A549 (cell line): ENCODE results near the gene GALNT12. TPM values are rescaled to one million over a fixed set of nuclear protein-coding genes. Genes with fewer than 3 reads are reported as not detected.

Experiments used
- ATAC-seq, 2 experiments: fragments of 200-7000 bp in 1 of 2; fragments of >200 bp in 1 of 2; cut with Nextera tagmentation in 1 of 2; cut with Tn5 transposase in 1 of 2; 3 replicates each; pipeline versions ENCODE4 v1.8.0 to v1.9.1; 2018 to 2020; ENCODE audit warnings: mild to moderate bottlenecking in 1 of 2, moderate library complexity in 1 of 2
- CTCF ChIA-PET: fragments of 300-600 bp; sonication (Branson Sonifier 250); formaldehyde crosslinking; extraction: SDS; loops from one replicate; lab custom pipeline; 2021; ENCODE audit warnings: antibody characterized with exemption, inconsistent platforms; lab: Yijun Ruan, JAX
- POLR2A ChIA-PET: fragments of 350-600 bp; formaldehyde crosslinking; extraction: SDS; loops from one replicate; lab custom pipeline; 2021; ENCODE audit warnings: antibody characterized with exemption, inconsistent platforms; lab: Yijun Ruan, JAX
- DNase-seq, 2 experiments: peaks; one replicate each; pipeline versions ENCODE4 v3.0.0 to v3.0.0-alpha.2; 2011 to 2016; ENCODE audit warnings: low read depth in 1 of 2, low spot score in 1 of 2
- FAIRE-seq: peaks from 2 replicates; lab custom pipeline; 2011; peaks lifted over from hg19 to GRCh38; lab: Jason Lieb, UNC
- H3K27ac ChIP-seq, 2 experiments: fragments of >200 bp; sonication (Bioruptor Twin); formaldehyde crosslinking; 3 replicates each; pipeline ENCODE4 v1.5.1; 2016 to 2017
- H3K4me1 ChIP-seq: fragments of >200 bp; sonication (Bioruptor Twin); formaldehyde crosslinking; 3 replicates; pipeline ENCODE4 v1.6.1; 2016
- H3K4me2 ChIP-seq: fragments of >200 bp; sonication (Bioruptor Twin); formaldehyde crosslinking; 3 replicates; pipeline ENCODE4 v1.6.1; 2016
- H3K4me3 ChIP-seq: fragments of >200 bp; sonication (Bioruptor Twin); formaldehyde crosslinking; 3 replicates; pipeline ENCODE4 v1.5.1; 2016
- H3K9me3 ChIP-seq: fragments of >200 bp; sonication (Bioruptor Twin); formaldehyde crosslinking; 3 replicates; pipeline ENCODE4 v1.6.1; 2016
- CBX8 ChIP-seq: fragments of 200-600 bp; sonication (generic); IDR thresholded peaks from 2 replicates; pipeline ENCODE4 v1.6.1; 2016
- CHD2 ChIP-seq: fragments of 150-350 bp; IDR thresholded peaks from 2 replicates; pipeline ENCODE4 v1.6.1; 2014; ENCODE audit warnings: low read length; ENCODE audit not compliant: partially characterized antibody
- CHD4 ChIP-seq: fragments of 200-600 bp; sonication (generic); IDR thresholded peaks from 2 replicates; pipeline ENCODE4 v1.6.1; 2016; ENCODE audit warnings: antibody characterized with exemption, mild to moderate bottlenecking, borderline replicate concordance
- E2F6 ChIP-seq: IDR thresholded peaks from 2 replicates; pipeline ENCODE4 v1.6.1; 2012; ENCODE audit warnings: low read depth, borderline replicate concordance
- ELK1 ChIP-seq: fragments of 150-350 bp; IDR thresholded peaks from 2 replicates; pipeline ENCODE4 v1.6.1; 2014; ENCODE audit warnings: low read depth, mild to moderate bottlenecking, low read length
- EP300 ChIP-seq, 2 experiments: fragments of >200 bp; sonication (Bioruptor Twin); formaldehyde crosslinking; IDR thresholded peaks; 2 replicates in 1 of 2; 3 replicates in 1 of 2; pipeline ENCODE4 v1.6.1; 2016 to 2017
- GATA3 ChIP-seq: IDR thresholded peaks from 2 replicates; pipeline ENCODE4 v1.6.1; 2012; ENCODE audit warnings: borderline replicate concordance
- HDAC2 ChIP-seq: fragments of 200-600 bp; sonication (generic); IDR thresholded peaks from 2 replicates; pipeline ENCODE4 v1.6.1; 2016
- JUN ChIP-seq, 2 experiments: fragments of >200 bp; sonication (Bioruptor Twin); formaldehyde crosslinking; IDR thresholded peaks; 2 replicates in 1 of 2; 3 replicates in 1 of 2; pipeline ENCODE4 v1.6.1; 2016 to 2017
- MAZ ChIP-seq: fragments of 150-350 bp; IDR thresholded peaks from 2 replicates; pipeline ENCODE4 v1.6.1; 2014; ENCODE audit warnings: antibody characterized with exemption, low read depth, low read length, borderline replicate concordance
- MYC ChIP-seq: IDR thresholded peaks from 2 replicates; pipeline ENCODE4 v1.6.1; 2012; ENCODE audit warnings: mild to moderate bottlenecking, inconsistent platforms, low read length, improper control_type of control experiment, borderline replicate concordance
- PBX3 ChIP-seq: IDR thresholded peaks from 2 replicates; pipeline ENCODE4 v1.6.1; 2012
- PHF8 ChIP-seq: fragments of 200-600 bp; sonication (generic); IDR thresholded peaks from 2 replicates; pipeline ENCODE4 v1.6.1; 2016; ENCODE audit warnings: low read depth, mild to moderate bottlenecking, antibody characterized with exemption, moderate library complexity, borderline replicate concordance
- POLR2A ChIP-seq: IDR thresholded peaks from 2 replicates; pipeline ENCODE4 v1.6.1; 2012; ENCODE audit warnings: mild to moderate bottlenecking, low read length
- RAD21 ChIP-seq, 2 experiments: fragments of >200 bp in 1 of 2; sonication (Bioruptor Twin) in 1 of 2; formaldehyde crosslinking in 1 of 2; IDR thresholded peaks in 1 of 2; conservative IDR thresholded peaks in 1 of 2; 2 replicates in 1 of 2; 3 replicates in 1 of 2; pipeline ENCODE4 v1.6.1; 2012 to 2018; ENCODE audit warnings: inconsistent platforms in 1 of 2
- RCOR1 ChIP-seq: fragments of 150-350 bp; IDR thresholded peaks from 2 replicates; pipeline ENCODE4 v1.6.1; 2014; ENCODE audit warnings: antibody characterized with exemption, low read length, low read depth
- TFCP2L1 ChIP-seq: fragments of 250-450 bp; sonication (Bioruptor Pico); IDR thresholded peaks from 2 replicates; pipeline ENCODE4 v1.5.0; 2021; ENCODE audit warnings: mild to moderate bottlenecking
- ZFP36 ChIP-seq: fragments of 450-650 bp; IDR thresholded peaks from 2 replicates; pipeline ENCODE4 v1.6.1; 2014; ENCODE audit warnings: borderline replicate concordance; ENCODE audit not compliant: partially characterized antibody
- ZNF302 ChIP-seq: fragments of 250-450 bp; sonication (Bioruptor Pico); IDR thresholded peaks from 2 replicates; pipeline ENCODE4 v1.9.0; 2021; ENCODE audit warnings: inconsistent platforms, mild to moderate bottlenecking, moderate library complexity
- WGBS: methylation state at CpG from one replicate; pipeline ENCODE4 v1.1.6; 2017; ENCODE audit errors: missing lambda C conversion rate; 5-methylcytosine and 5-hydroxymethylcytosine counted together
- polyA plus RNA-seq, 4 experiments: library from polyadenylated mRNA; depleted of rRNA in 3 of 4; stranded (reverse); fragments of >200 nt; fragmentation: RNase III in 1 of 4; extraction: RNeasy Plus Mini Kit Qiagen cat#74134 plus additional on column Dnase treatment in 1 of 4; gene quantifications; 2 replicates in 3 of 4; 3 replicates in 1 of 4; pipeline ENCODE4 v1.2.3, GENCODE V29; 2011 to 2017
- TF ChIP-seq, protein P1 (sequence below): IDR thresholded peaks from 2 replicates; pipeline ENCODE4 v1.6.1; 2012
- TF ChIP-seq, protein P2 (sequence below): fragments of 200-600 bp; sonication (generic); IDR thresholded peaks from 2 replicates; pipeline ENCODE4 v1.6.1; 2016; ENCODE audit warnings: antibody characterized with exemption, mild to moderate bottlenecking, moderate library complexity
- TF ChIP-seq, protein P3 (sequence below): fragments of 250-450 bp; sonication (Bioruptor Pico); IDR thresholded peaks from 2 replicates; pipeline ENCODE4 v1.5.0; 2021; ENCODE audit warnings: mild to moderate bottlenecking, moderate library complexity, borderline replicate concordance

Gene GALNT12
- polyA plus RNA-seq, 2 of the 4 experiments (the other 2 are of a cell fraction) = 3.2 to 7.3 TPM

DNA sequence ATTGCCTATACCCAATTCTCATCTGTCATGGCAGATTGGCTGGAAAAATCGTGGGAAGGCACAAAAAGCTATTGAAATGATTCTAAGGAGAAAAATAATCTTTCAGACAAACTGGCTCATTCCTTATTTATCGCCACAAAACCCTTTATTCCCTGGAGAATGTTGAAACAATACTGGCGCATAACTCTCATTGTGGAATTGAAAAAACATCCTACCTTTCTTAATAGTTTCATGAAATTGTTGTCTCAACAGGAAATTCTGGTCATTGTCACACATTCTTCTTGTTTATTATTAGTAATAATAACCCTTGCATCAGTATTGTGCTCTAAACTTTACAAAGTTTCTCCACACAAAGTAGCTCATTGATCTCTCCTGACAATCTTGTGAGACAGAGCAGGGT is 87.3 kb downstream of the GALNT12 start:
- ATAC-seq (no peak), FAIRE-seq (no peak)

GRCh38 chr9:98896632-98897031 is 89.2 kb downstream of the GALNT12 start:
- Histone ChIP-seq H3K4me3 (no peak overlapping the region), H3K27ac (no peak overlapping the region), H3K4me2 (no peak overlapping the region), H3K4me1 (no peaks in the 10 kb centered on the region), H3K9me3 (peaks cover 30% of the 10 kb centered on the region; the same call in 2 of the 3 replicates)
- CTCF ChIA-PET = interaction anchor here (1.1 kb wide), 1 partner anchor 16 kb away, joined by 4 read pairs; no protein-coding TSS in a partner anchor
- TF ChIP-seq MYC = no peak
- TF ChIP-seq, protein P1, sequence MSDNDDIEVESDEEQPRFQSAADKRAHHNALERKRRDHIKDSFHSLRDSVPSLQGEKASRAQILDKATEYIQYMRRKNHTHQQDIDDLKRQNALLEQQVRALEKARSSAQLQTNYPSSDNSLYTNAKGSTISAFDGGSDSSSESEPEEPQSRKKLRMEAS = no peak
- WGBS = 14% methylated on average over 2 of the region's 2 CpGs
- DNase-seq (no peak), FAIRE-seq (no peak), ATAC-seq (no peak)
- POLR2A ChIA-PET = no interaction called here

More for the DNA sequence above, 87.3 kb downstream of the GALNT12 start:
- Histone ChIP-seq H3K4me3 (no peak overlapping the region), H3K27ac (no peak overlapping the region), H3K4me1 (no peaks in the 10 kb centered on the region), H3K9me3 (peaks cover 30% of the 10 kb centered on the region; the same call in 2 of the 3 replicates), H3K4me2 (no peak overlapping the region)
- ChIA-PET POLR2A (no interaction called here), CTCF (interaction anchor here (1.7 kb wide), 1 partner anchor 34 kb away, joined by 5 read pairs; no protein-coding TSS in a partner anchor)
- DNase-seq = no peak
- WGBS = 54% methylated on average over 3 of the region's 3 CpGs
- TF ChIP-seq GATA3 (no peak), POLR2A (no peak), PHF8 (no peak), EP300 (IDR thresholded peaks at IDR 0.05) (no peak), PBX3 (no peak), MYC (no peak), RAD21 (conservative IDR thresholded peaks at IDR 0.05 in 1 of 2, IDR thresholded peaks at IDR 0.05 in 1 of 2) (no peak), RCOR1 (no peak), CBX8 (no peak), E2F6 (no peak)

DNA sequence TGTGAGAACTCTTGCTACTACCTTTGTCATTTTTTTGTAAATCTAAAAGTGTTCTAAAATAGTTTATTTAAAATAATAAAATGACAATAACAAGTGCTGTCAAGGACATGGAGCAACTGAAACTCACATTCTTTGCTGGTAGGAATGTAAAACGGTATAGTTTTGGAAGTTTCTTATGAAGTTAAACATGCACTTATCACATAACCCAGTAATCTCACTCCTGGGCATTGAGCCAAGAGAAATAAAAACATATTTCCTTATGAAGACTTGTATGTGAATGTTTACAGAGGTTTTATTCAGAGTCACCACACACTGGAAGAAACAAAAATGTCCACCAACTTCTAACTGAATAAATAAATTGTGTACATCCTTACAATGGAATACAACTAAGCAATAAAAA is 90.3 kb downstream of the GALNT12 start:
- DNase-seq = no peak
- WGBS = 2% methylated on average over 1 of the region's 1 CpG
- Histone ChIP-seq H3K4me1 (no peaks in the 10 kb centered on the region), H3K9me3 (peaks cover 30% of the 10 kb centered on the region; the same call in 2 of the 3 replicates), H3K27ac (no peak overlapping the region), H3K4me2 (no peak overlapping the region), H3K4me3 (no peak overlapping the region)
- no peak for TF ChIP-seq MYC
- TF ChIP-seq MAZ = no peak
- no peak for TF ChIP-seq CHD4
- TF ChIP-seq ZNF302 (CRISPR knock-in tag) = no peak
- TF ChIP-seq ZFP36 = no peak
- TF ChIP-seq, protein P2, sequence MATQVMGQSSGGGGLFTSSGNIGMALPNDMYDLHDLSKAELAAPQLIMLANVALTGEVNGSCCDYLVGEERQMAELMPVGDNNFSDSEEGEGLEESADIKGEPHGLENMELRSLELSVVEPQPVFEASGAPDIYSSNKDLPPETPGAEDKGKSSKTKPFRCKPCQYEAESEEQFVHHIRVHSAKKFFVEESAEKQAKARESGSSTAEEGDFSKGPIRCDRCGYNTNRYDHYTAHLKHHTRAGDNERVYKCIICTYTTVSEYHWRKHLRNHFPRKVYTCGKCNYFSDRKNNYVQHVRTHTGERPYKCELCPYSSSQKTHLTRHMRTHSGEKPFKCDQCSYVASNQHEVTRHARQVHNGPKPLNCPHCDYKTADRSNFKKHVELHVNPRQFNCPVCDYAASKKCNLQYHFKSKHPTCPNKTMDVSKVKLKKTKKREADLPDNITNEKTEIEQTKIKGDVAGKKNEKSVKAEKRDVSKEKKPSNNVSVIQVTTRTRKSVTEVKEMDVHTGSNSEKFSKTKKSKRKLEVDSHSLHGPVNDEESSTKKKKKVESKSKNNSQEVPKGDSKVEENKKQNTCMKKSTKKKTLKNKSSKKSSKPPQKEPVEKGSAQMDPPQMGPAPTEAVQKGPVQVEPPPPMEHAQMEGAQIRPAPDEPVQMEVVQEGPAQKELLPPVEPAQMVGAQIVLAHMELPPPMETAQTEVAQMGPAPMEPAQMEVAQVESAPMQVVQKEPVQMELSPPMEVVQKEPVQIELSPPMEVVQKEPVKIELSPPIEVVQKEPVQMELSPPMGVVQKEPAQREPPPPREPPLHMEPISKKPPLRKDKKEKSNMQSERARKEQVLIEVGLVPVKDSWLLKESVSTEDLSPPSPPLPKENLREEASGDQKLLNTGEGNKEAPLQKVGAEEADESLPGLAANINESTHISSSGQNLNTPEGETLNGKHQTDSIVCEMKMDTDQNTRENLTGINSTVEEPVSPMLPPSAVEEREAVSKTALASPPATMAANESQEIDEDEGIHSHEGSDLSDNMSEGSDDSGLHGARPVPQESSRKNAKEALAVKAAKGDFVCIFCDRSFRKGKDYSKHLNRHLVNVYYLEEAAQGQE = no peak
- TF ChIP-seq, protein P3, sequence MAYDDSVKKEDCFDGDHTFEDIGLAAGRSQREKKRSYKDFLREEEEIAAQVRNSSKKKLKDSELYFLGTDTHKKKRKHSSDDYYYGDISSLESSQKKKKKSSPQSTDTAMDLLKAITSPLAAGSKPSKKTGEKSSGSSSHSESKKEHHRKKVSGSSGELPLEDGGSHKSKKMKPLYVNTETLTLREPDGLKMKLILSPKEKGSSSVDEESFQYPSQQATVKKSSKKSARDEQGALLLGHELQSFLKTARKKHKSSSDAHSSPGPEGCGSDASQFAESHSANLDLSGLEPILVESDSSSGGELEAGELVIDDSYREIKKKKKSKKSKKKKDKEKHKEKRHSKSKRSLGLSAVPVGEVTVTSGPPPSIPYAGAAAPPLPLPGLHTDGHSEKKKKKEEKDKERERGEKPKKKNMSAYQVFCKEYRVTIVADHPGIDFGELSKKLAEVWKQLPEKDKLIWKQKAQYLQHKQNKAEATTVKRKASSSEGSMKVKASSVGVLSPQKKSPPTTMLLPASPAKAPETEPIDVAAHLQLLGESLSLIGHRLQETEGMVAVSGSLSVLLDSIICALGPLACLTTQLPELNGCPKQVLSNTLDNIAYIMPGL (CRISPR knock-in tag) = no peak
- TF ChIP-seq JUN (IDR thresholded peaks at IDR 0.05) = no peak
- no peak for TF ChIP-seq HDAC2
- no peak for TF ChIP-seq ELK1
- TF ChIP-seq PBX3 = no peak
- TF ChIP-seq CHD2 = no peak
- TF ChIP-seq TFCP2L1 (CRISPR knock-in tag) = no peak
- FAIRE-seq = no peak
- CTCF ChIA-PET = interaction anchor here (0.5 to 1.3 kb wide), 2 partner anchors 8 to 14 kb away, joined by 3 read pairs; no protein-coding TSS in a partner anchor
- POLR2A ChIA-PET = no interaction called here
- ATAC-seq = no peak
